ENCODE results near the gene CD27. TPM values are rescaled to one million over a fixed set of nuclear protein-coding genes. Genes with fewer than 3 reads are reported as not detected.

The CD27 gene
- total RNA-seq, 4 donors from 2014 or later = 0.50 to 0.96 (median 0.65) TPM; not detected in 1

GRCh38 chr12:6443361-6443983 lies 1.3 kb upstream of the CD27 start:
- ATAC-seq (ENCODE audit: low FRiP score) (no peak), DNase-seq (ENCODE audit: low spot score) (no peak)
- TF ChIP-seq CTCF (IDR thresholded peaks at IDR 0.05) = no peak

GRCh38 chr12:6444031-6444430 lies 724 bp upstream of the CD27 start:
- no peak for TF ChIP-seq CTCF (IDR thresholded peaks at IDR 0.05)
- DNase-seq (ENCODE audit: low spot score) (no peak), ATAC-seq (ENCODE audit: low FRiP score) (no peak)

GRCh38 chr12:6450091-6450868 lies 5.5 kb downstream of the CD27 start:
- TF ChIP-seq CTCF (IDR thresholded peaks at IDR 0.05) = no peak
- no peak for ATAC-seq (ENCODE audit: low FRiP score)
- peak; percentile 22 for DNase-seq (ENCODE audit: low spot score)

GRCh38 chr12:6450869-6451347 lies 6.2 kb downstream of the CD27 start:
- ATAC-seq (ENCODE audit: low FRiP score) (peak; percentile 31), DNase-seq (ENCODE audit: low spot score) (no peak)
- no peak for TF ChIP-seq CTCF (IDR thresholded peaks at IDR 0.05)

GRCh38 chr12:6451348-6452244 lies 6.8 kb downstream of the CD27 start, which contains the start of gene TAPBPL:
TSS of gene TAPBPL (plus strand) at chr12:6452042. CDS start at chr12:6452249, 207 bp downstream.
- TF ChIP-seq CTCF (IDR thresholded peaks at IDR 0.05) = no peak
- DNase-seq (ENCODE audit: low spot score) (peak; percentile 49), ATAC-seq (ENCODE audit: low FRiP score) (peak; percentile 65)

- ATAC-seq (ENCODE audit: low FRiP score) (no peak), DNase-seq (ENCODE audit: low spot score) (no peak)
- TF ChIP-seq CTCF (IDR thresholded peaks at IDR 0.05) = no peak
These were observed 7.6 kb downstream of the CD27 start for GRCh38 chr12:6452245-6452943.
